ENCODE data around the gene CXXC5.

DNA sequence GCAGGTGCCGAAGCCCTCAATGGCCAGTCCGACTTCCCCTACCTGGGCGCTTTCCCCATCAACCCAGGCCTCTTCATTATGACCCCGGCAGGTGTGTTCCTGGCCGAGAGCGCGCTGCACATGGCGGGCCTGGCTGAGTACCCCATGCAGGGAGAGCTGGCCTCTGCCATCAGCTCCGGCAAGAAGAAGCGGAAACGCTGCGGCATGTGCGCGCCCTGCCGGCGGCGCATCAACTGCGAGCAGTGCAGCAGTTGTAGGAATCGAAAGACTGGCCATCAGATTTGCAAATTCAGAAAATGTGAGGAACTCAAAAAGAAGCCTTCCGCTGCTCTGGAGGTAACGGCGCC is 32.9 kb downstream of the CXXC5 start:
- TF ChIP-seq POLR2A (IDR thresholded peaks at IDR 0.05): no peak
- no peak for TF ChIP-seq EP300 (IDR thresholded peaks at IDR 0.05)
- TF ChIP-seq, protein P1, sequence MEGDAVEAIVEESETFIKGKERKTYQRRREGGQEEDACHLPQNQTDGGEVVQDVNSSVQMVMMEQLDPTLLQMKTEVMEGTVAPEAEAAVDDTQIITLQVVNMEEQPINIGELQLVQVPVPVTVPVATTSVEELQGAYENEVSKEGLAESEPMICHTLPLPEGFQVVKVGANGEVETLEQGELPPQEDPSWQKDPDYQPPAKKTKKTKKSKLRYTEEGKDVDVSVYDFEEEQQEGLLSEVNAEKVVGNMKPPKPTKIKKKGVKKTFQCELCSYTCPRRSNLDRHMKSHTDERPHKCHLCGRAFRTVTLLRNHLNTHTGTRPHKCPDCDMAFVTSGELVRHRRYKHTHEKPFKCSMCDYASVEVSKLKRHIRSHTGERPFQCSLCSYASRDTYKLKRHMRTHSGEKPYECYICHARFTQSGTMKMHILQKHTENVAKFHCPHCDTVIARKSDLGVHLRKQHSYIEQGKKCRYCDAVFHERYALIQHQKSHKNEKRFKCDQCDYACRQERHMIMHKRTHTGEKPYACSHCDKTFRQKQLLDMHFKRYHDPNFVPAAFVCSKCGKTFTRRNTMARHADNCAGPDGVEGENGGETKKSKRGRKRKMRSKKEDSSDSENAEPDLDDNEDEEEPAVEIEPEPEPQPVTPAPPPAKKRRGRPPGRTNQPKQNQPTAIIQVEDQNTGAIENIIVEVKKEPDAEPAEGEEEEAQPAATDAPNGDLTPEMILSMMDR (IDR thresholded peaks at IDR 0.05): no peak
